GM12878 (cell line): Measurements from ENCODE around the gene CHCHD3. TPM values are rescaled to one million over a fixed set of nuclear protein-coding genes. Genes with fewer than 3 reads are reported as not detected.

Experiments used
- BCL11A ChIP-seq: IDR thresholded peaks from 2 replicates; pipeline ENCODE4 v1.6.1; 2011; ENCODE audit warnings: low read depth, low read length
- ETV6 ChIP-seq, 2 experiments: fragments of 450-650 bp in 1 of 2; IDR thresholded peaks in 1 of 2; conservative IDR thresholded peaks in 1 of 2; 2 replicates each; pipeline ENCODE4 v1.6.1; 2014; ENCODE audit warnings: antibody characterized with exemption in 1 of 2, borderline replicate concordance in 1 of 2, low read depth in 1 of 2, mild to moderate bottlenecking in 1 of 2, moderate library complexity in 1 of 2
- FOS ChIP-seq: IDR thresholded peaks from 3 replicates; pipeline ENCODE4 v1.6.1; 2011; ENCODE audit warnings: borderline replicate concordance; ENCODE audit not compliant: insufficient read length; ENCODE audit errors: extremely low read depth
- GATAD2B ChIP-seq: fragments of 450-650 bp; conservative IDR thresholded peaks from 2 replicates; pipeline ENCODE4 v1.6.1; 2017; ENCODE audit warnings: low read depth, mild to moderate bottlenecking, moderate library complexity
- HDAC2 ChIP-seq: fragments of 200-600 bp; sonication (generic); IDR thresholded peaks from 2 replicates; pipeline ENCODE4 v1.6.1; 2017
- MLLT1 ChIP-seq: fragments of 450-650 bp; IDR thresholded peaks from 2 replicates; pipeline ENCODE4 v1.6.1; 2016; ENCODE audit warnings: mild to moderate bottlenecking
- MXI1 ChIP-seq: fragments of 150-350 bp; IDR thresholded peaks from 2 replicates; pipeline ENCODE4 v1.6.1; 2011; ENCODE audit warnings: low read depth, mild to moderate bottlenecking, inconsistent platforms, low read length, improper control_type of control experiment
- NBN ChIP-seq: fragments of 450-650 bp; IDR thresholded peaks from 2 replicates; pipeline ENCODE4 v1.6.1; 2016
- NFYA ChIP-seq: IDR thresholded peaks from 2 replicates; pipeline ENCODE4 v1.6.1; 2011; ENCODE audit warnings: low read depth, mild to moderate bottlenecking, low read length, improper control_type of control experiment, borderline replicate concordance
- RCOR1 ChIP-seq: conservative IDR thresholded peaks from 2 replicates; pipeline ENCODE4 v1.6.1; 2012; ENCODE audit warnings: low read depth, low read length, improper control_type of control experiment
- REST ChIP-seq: IDR thresholded peaks from 2 replicates; pipeline ENCODE4 v1.6.1; 2012; ENCODE audit warnings: mild to moderate bottlenecking, low read depth, low read length
- TCF7 ChIP-seq: IDR thresholded peaks from 2 replicates; pipeline ENCODE4 v1.6.1; 2014; ENCODE audit warnings: antibody characterized with exemption, borderline replicate concordance
- ZBTB33 ChIP-seq: fragments of 450-650 bp; IDR thresholded peaks from 2 replicates; pipeline ENCODE4 v1.6.1; 2017; ENCODE audit warnings: mild to moderate bottlenecking
- polyA plus RNA-seq, 11 experiments: library from polyadenylated mRNA; depleted of rRNA in 4 of 11; unstranded in 6 of 11; stranded (reverse) in 5 of 11; fragments of >200 nt; fragmentation: Nextera tagmentation in 4 of 11; fragmentation: Illumina TruSeq in 1 of 11; extraction: Ambion mirVana in 4 of 11; extraction: Trizol in 1 of 11; gene quantifications; 1 replicate in 1 of 11; 2 replicates in 10 of 11; pipeline versions ENCODE4 v1.2.1 to v1.2.3, GENCODE V29; 2011 to 2016; ENCODE audit warnings: inconsistent platforms in 2 of 11, missing spikeins in 2 of 11, low read depth in 1 of 11
- total RNA-seq, 4 experiments: library from RNA; depleted of rRNA in 3 of 4; stranded (reverse); fragments of >200 nt in 3 of 4; fragmentation: Illumina TruSeq in 1 of 4; extraction: Trizol in 1 of 4; gene quantifications; 2 replicates each; pipeline versions ENCODE4 v1.2.1 to v1.2.3, GENCODE V29; 2013 to 2021
- TF ChIP-seq, protein P1 (sequence below): IDR thresholded peaks from 2 replicates; pipeline ENCODE4 v1.6.1; 2011; ENCODE audit warnings: mild to moderate bottlenecking, low read depth, low read length, moderate library complexity; ENCODE audit not compliant: insufficient replicate concordance
- TF ChIP-seq, protein P2 (sequence below): IDR thresholded peaks from 2 replicates; pipeline ENCODE4 v1.6.1; 2011; ENCODE audit warnings: low read depth, low read length, improper control_type of control experiment, borderline replicate concordance

Gene CHCHD3
- total and polyA plus RNA-seq, 10 of the 15 experiments (the other 5 are each of a cell fraction or from before 2014, with no cell fraction given) = 38.3 to 178 (median 96.2) TPM

DNA sequence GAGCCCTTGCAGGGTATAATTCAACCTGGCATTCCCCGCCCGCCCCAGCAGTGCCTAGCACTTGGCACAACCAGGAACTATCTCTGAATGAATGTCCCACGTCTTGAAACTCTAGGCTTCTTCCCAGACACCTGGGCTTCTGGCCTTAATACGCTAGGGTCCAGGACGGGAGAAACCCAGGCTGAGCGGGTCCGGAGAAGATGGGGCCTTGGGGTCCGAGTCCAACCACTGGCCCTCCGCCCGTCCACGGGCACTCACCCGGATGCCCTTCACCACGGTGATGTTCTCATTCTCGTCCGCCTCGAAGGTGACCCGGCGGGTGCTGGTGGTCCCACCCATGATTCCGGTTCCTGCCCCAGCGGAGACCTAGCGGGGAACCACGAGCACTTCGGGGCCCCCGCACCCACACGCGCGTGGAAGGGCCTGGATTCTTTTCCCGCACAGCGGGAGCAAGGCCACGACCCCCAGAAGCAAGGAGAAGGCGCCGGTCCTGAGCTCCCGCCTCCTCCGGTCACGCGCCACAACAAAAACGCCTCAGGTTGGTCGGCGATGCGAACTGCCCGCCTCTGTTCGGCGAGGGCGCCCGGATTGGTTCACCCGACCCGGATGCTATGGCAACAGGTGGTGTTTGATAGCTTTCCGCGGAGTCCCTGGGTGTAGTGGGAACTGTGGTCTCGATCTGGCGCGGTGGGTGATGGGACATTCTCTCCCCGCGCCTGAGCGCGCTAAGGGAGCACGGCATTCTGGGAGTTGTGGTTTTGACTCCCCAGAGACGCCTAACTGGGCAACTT lies at the start of gene CHCHD3 (continued):
- TF ChIP-seq REST = no peak
- TF ChIP-seq RCOR1 = no peak
- TF ChIP-seq, protein P1, sequence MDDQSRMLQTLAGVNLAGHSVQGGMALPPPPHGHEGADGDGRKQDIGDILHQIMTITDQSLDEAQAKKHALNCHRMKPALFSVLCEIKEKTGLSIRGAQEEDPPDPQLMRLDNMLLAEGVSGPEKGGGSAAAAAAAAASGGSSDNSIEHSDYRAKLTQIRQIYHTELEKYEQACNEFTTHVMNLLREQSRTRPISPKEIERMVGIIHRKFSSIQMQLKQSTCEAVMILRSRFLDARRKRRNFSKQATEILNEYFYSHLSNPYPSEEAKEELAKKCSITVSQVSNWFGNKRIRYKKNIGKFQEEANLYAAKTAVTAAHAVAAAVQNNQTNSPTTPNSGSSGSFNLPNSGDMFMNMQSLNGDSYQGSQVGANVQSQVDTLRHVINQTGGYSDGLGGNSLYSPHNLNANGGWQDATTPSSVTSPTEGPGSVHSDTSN = peak; percentile 90
- TF ChIP-seq, protein P2, sequence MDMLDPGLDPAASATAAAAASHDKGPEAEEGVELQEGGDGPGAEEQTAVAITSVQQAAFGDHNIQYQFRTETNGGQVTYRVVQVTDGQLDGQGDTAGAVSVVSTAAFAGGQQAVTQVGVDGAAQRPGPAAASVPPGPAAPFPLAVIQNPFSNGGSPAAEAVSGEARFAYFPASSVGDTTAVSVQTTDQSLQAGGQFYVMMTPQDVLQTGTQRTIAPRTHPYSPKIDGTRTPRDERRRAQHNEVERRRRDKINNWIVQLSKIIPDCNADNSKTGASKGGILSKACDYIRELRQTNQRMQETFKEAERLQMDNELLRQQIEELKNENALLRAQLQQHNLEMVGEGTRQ = peak; percentile 69
- TF ChIP-seq MLLT1 = 0 out of 2 replicates have a peak, but pooled peaks have one; percentile 44
- 0 out of 2 replicates have a peak, but pooled peaks have one; percentile 9 for TF ChIP-seq BCL11A
- no peak for TF ChIP-seq ETV6 (conservative IDR thresholded peaks at IDR 0.05 in 1 of 2, IDR thresholded peaks at IDR 0.05 in 1 of 2; ENCODE audit: borderline replicate concordance in 1 of 2, low read depth in 1 of 2)
- TF ChIP-seq HDAC2 = no peak
- TF ChIP-seq TCF7 = no peak
- peak; percentile 48; the same call in 1 of the 2 replicates for TF ChIP-seq NBN
- peak; percentile 22 for TF ChIP-seq FOS
- TF ChIP-seq ZBTB33 = no peak
- no peak; the same call in 1 of the 2 replicates for TF ChIP-seq NFYA
- peak; percentile 98 for TF ChIP-seq MXI1
- TF ChIP-seq GATAD2B = peak; percentile 76
